Neural progenitor cell (in vitro differentiated cells): ENCODE results near the gene MAP4K2. TPM values are rescaled to one million over a fixed set of nuclear protein-coding genes. Genes with fewer than 3 reads are reported as not detected.
A peak's percentile ranks its signal among the peaks of the same experiment; 100 is the strongest.

Source experiments
- DNase-seq: peaks from one replicate; pipeline ENCODE4 v3.0.0-alpha.2; 2016; ENCODE audit warnings: low spot score
- H2AFZ ChIP-seq: fragments of 200-600 bp; sonication (generic); replicated peaks from 2 replicates; pipeline ENCODE4 v1.6.1; 2016; ENCODE audit warnings: antibody characterized with exemption
- H3F3A ChIP-seq: fragments of 200-600 bp; sonication (generic); 2 replicates; pipeline ENCODE4 v1.6.1; 2016; ENCODE audit warnings: antibody characterized with exemption, low read depth
- H3K27ac ChIP-seq: fragments of 200-600 bp; sonication (generic); 2 replicates; pipeline ENCODE4 v1.5.1; 2016; ENCODE audit warnings: mild to moderate bottlenecking
- H3K27me3 ChIP-seq: fragments of 200-600 bp; sonication (generic); 2 replicates; pipeline ENCODE4 v1.6.1; 2016; ENCODE audit warnings: mild to moderate bottlenecking, moderate library complexity
- H3K36me3 ChIP-seq: fragments of 200-600 bp; sonication (generic); 2 replicates; pipeline ENCODE4 v1.5.1; 2016
- H3K4me1 ChIP-seq: fragments of 200-600 bp; sonication (generic); 2 replicates; pipeline ENCODE4 v1.6.1; 2016; ENCODE audit warnings: mixed run types
- H3K4me2 ChIP-seq: fragments of 200-600 bp; sonication (generic); 2 replicates; pipeline ENCODE4 v1.6.1; 2016
- H3K4me3 ChIP-seq: fragments of 200-600 bp; sonication (generic); 2 replicates; pipeline ENCODE4 v1.5.1; 2016
- H3K79me2 ChIP-seq: fragments of 200-600 bp; sonication (generic); 2 replicates; pipeline ENCODE4 v1.6.1; 2016; ENCODE audit warnings: low read depth
- H3K9ac ChIP-seq: fragments of 200-600 bp; sonication (generic); 2 replicates; pipeline ENCODE4 v1.6.1; 2016
- H3K9me3 ChIP-seq: fragments of 200-600 bp; sonication (generic); 2 replicates; pipeline ENCODE4 v1.5.1; 2016; ENCODE audit warnings: low read depth
- H4K20me1 ChIP-seq: fragments of 200-600 bp; sonication (generic); 2 replicates; pipeline ENCODE4 v1.6.1; 2016; ENCODE audit warnings: low read depth
- H3K27ac Mint-ChIP-seq: 3 replicates; pipeline ENCODE4 v1.8.0; 2021; ENCODE audit warnings: mixed read lengths
- H3K27me3 Mint-ChIP-seq: 2 replicates; pipeline ENCODE4 v1.8.0; 2022; ENCODE audit warnings: low read depth, mild to moderate bottlenecking, inconsistent platforms, moderate library complexity, mixed read lengths; ENCODE audit not compliant: insufficient read depth
- H3K36me3 Mint-ChIP-seq: 3 replicates; pipeline ENCODE4 v1.8.0; 2021; ENCODE audit warnings: mixed read lengths
- H3K4me1 Mint-ChIP-seq: 3 replicates; pipeline ENCODE4 v1.8.0; 2021; ENCODE audit warnings: mixed read lengths
- H3K4me3 Mint-ChIP-seq: 3 replicates; pipeline ENCODE4 v1.8.0; 2021; ENCODE audit warnings: mild to moderate bottlenecking, moderate library complexity, mixed read lengths
- H3K9me3 Mint-ChIP-seq: 3 replicates; pipeline ENCODE4 v1.8.0; 2020; ENCODE audit warnings: mixed read lengths
- CTCF ChIP-seq: fragments of 200-600 bp; sonication (generic); IDR thresholded peaks from 2 replicates; pipeline ENCODE4 v1.5.1; 2017; ENCODE audit warnings: antibody characterized with exemption, mild to moderate bottlenecking
- EZH2 ChIP-seq: fragments of 200-600 bp; sonication (generic); IDR thresholded peaks from 2 replicates; pipeline ENCODE4 v1.6.1; 2017; ENCODE audit warnings: antibody characterized with exemption, mild to moderate bottlenecking, moderate library complexity
- EZH2phosphoT487 ChIP-seq: fragments of 200-600 bp; sonication (generic); IDR thresholded peaks from 2 replicates; pipeline ENCODE4 v1.6.1; 2017; ENCODE audit warnings: antibody characterized with exemption
- total RNA-seq: library from RNA; depleted of rRNA; stranded (reverse); fragments of >200 nt; gene quantifications from 2 replicates; pipeline ENCODE4 v1.2.3, GENCODE V29; 2015; ENCODE audit warnings: low replicate concordance

The MAP4K2 gene
- total RNA-seq, 1 donor from 2014 or later, result 15.8 TPM

GRCh38 chr11:64832467-64833197 is 29.6 kb upstream of the MAP4K2 start:
- Mint-ChIP-seq H3K27ac (no peak overlapping the region), H3K36me3 (no peaks in the 10 kb centered on the region), H3K4me3 (no peak overlapping the region), H3K4me1 (peaks cover 5% of the 10 kb centered on the region), H3K27me3 (peaks cover 7% of the 10 kb centered on the region), H3K9me3 (no peaks in the 10 kb centered on the region)
- H3K9ac ChIP-seq, result peak overlapping the region; percentile 8
- no peaks in the 10 kb centered on the region for H3K36me3 ChIP-seq
- no peaks in the 10 kb centered on the region for H3K27me3 ChIP-seq
- TF ChIP-seq EZH2phosphoT487 (no peak), CTCF (no peak), EZH2 (no peak)
- no peaks in the 10 kb centered on the region for H3K4me1 ChIP-seq
- H3K9me3 ChIP-seq, result no peaks in the 10 kb centered on the region
- H2AFZ ChIP-seq, result no peak overlapping the region
- H4K20me1 ChIP-seq, result no peaks in the 10 kb centered on the region
- H3F3A ChIP-seq, result no peaks in the 10 kb centered on the region
- H3K4me3 ChIP-seq, result no peak overlapping the region
- H3K4me2 ChIP-seq, result no peak overlapping the region
- no peaks in the 10 kb centered on the region for H3K79me2 ChIP-seq
- no peak overlapping the region for H3K27ac ChIP-seq
- DNase-seq, result no peak

GRCh38 chr11:64831411-64831891 is 28.4 kb upstream of the MAP4K2 start:
- TF ChIP-seq CTCF (no peak), EZH2phosphoT487 (no peak), EZH2 (no peak)
- Mint-ChIP-seq H3K36me3 (no peaks in the 10 kb centered on the region), H3K4me3 (no peak overlapping the region), H3K4me1 (peaks cover 5% of the 10 kb centered on the region), H3K27me3 (peaks cover 7% of the 10 kb centered on the region), H3K27ac (no peak overlapping the region), H3K9me3 (no peaks in the 10 kb centered on the region)
- Histone ChIP-seq H3K4me2 (no peak overlapping the region), H3K36me3 (no peaks in the 10 kb centered on the region), H4K20me1 (no peaks in the 10 kb centered on the region), H3K27ac (no peak overlapping the region), H3K79me2 (no peaks in the 10 kb centered on the region), H3K4me1 (no peaks in the 10 kb centered on the region), H3F3A (no peaks in the 10 kb centered on the region), H2AFZ (no peak overlapping the region), H3K9me3 (no peaks in the 10 kb centered on the region), H3K4me3 (no peak overlapping the region), H3K27me3 (no peaks in the 10 kb centered on the region), H3K9ac (no peak overlapping the region)
- no peak for DNase-seq

GRCh38 chr11:64829536-64830251 is 26.7 kb upstream of the MAP4K2 start:
- Histone ChIP-seq H4K20me1 (no peaks in the 10 kb centered on the region), H3K27ac (no peak overlapping the region), H3K4me2 (no peak overlapping the region), H3K4me1 (no peaks in the 10 kb centered on the region), H3F3A (no peaks in the 10 kb centered on the region), H3K36me3 (no peaks in the 10 kb centered on the region), H3K27me3 (no peaks in the 10 kb centered on the region), H3K79me2 (no peaks in the 10 kb centered on the region), H3K9me3 (no peaks in the 10 kb centered on the region), H3K9ac (no peak overlapping the region), H3K4me3 (no peak overlapping the region), H2AFZ (no peak overlapping the region)
- H3K9me3 Mint-ChIP-seq, result no peaks in the 10 kb centered on the region
- peaks cover 5% of the 10 kb centered on the region for H3K4me1 Mint-ChIP-seq
- H3K27me3 Mint-ChIP-seq, result peaks cover 7% of the 10 kb centered on the region
- no peak overlapping the region for H3K27ac Mint-ChIP-seq
- TF ChIP-seq CTCF (no peak), EZH2 (no peak), EZH2phosphoT487 (no peak)
- H3K4me3 Mint-ChIP-seq, result no peak overlapping the region
- no peaks in the 10 kb centered on the region for H3K36me3 Mint-ChIP-seq
- no peak for DNase-seq
